Immature natural killer cell (primary cell): ENCODE data around the gene PRPF39. TPM values are rescaled to one million over a fixed set of nuclear protein-coding genes. Genes with fewer than 3 reads are reported as not detected.

ENCODE experiments used
- polyA plus RNA-seq, 3 donors: library from polyadenylated mRNA; unstranded; fragments of 300-500 nt; fragmentation: Illumina TruSeq; gene quantifications; one replicate each; pipeline ENCODE4 v1.2.3, GENCODE V29; 2021

Gene PRPF39
- polyA plus RNA-seq, 3 donors from 2014 or later, result 6.4 to 12.5 (median 12.1) TPM

Other genes starting within 250 kb of the PRPF39 start
- gene KLHL28, start 122.2 kb upstream of the PRPF39 start, polyA plus RNA-seq, result 10 to 100 TPM; 32.1 to 79.9 (median 36.3) TPM
- gene TOGARAM1, start 121.9 kb upstream of the PRPF39 start, polyA plus RNA-seq, result 10 to 100 TPM in 2 of 3 donors, 1 to 10 TPM in 1; 9.4 to 13.0 (median 12.7) TPM
- gene FKBP3, start 50.4 kb downstream of the PRPF39 start, polyA plus RNA-seq, result 10 to 100 TPM; 53.3 to 94.0 (median 60.3) TPM
- 1 to 10 TPM; 1.9 to 6.9 (median 3.2) TPM for gene FANCM, start 51.8 kb downstream of the PRPF39 start, polyA plus RNA-seq
- gene MIS18BP1, start 169.1 kb downstream of the PRPF39 start, polyA plus RNA-seq, result 10 to 100 TPM in 2 of 3 donors, 1 to 10 TPM in 1; 9.7 to 31.9 (median 22.4) TPM